WTC11 (cell line): ENCODE measurements around the gene ST6GAL1. TPM values are rescaled to one million over a fixed set of nuclear protein-coding genes. Genes with fewer than 3 reads are reported as not detected.
A peak's percentile ranks its signal among the peaks of the same experiment; 100 is the strongest.
"Not testable (repeated sequence)": the region's sequence is repeated elsewhere in the genome, so short reads cannot be mapped to it uniquely, and the experiment has no call there.

Experiments used
- ATAC-seq: fragments of 200-7000 bp; cut with Tn5 transposase; 2 replicates; pipeline ENCODE4 v1.10.0; 2021; ENCODE audit warnings: mild to moderate bottlenecking, moderate library complexity
- CTCF ChIA-PET: fragments of 300-600 bp; sonication (Branson Sonifier 250); formaldehyde crosslinking; loops from one replicate; lab custom pipeline; 2021; ENCODE audit warnings: antibody characterized with exemption; lab: Charles Lee
- POLR2A ChIA-PET: fragments of 350-600 bp; sonication (Branson Sonifier 250); formaldehyde crosslinking; loops from one replicate; lab custom pipeline; 2021; ENCODE audit warnings: antibody characterized with exemption; lab: Charles Lee
- DNase-seq: peaks from one replicate; pipeline ENCODE4 v3.0.0; 2021; ENCODE audit warnings: low spot score
- H3K27ac Mint-ChIP-seq: 2 replicates; pipeline ENCODE4 v1.8.0; 2021; ENCODE audit warnings: mixed read lengths
- H3K27me3 Mint-ChIP-seq: 2 replicates; pipeline ENCODE4 v1.8.0; 2021; ENCODE audit warnings: low read depth, mild to moderate bottlenecking, moderate library complexity, mixed read lengths
- H3K36me3 Mint-ChIP-seq: 2 replicates; pipeline ENCODE4 v1.8.0; 2021; ENCODE audit warnings: mixed read lengths
- H3K4me1 Mint-ChIP-seq: 2 replicates; pipeline ENCODE4 v1.8.0; 2022; ENCODE audit warnings: mixed read lengths
- H3K4me3 Mint-ChIP-seq: 2 replicates; pipeline ENCODE4 v1.8.0; 2021; ENCODE audit warnings: mild to moderate bottlenecking, moderate library complexity, mixed read lengths
- H3K9me3 Mint-ChIP-seq: 2 replicates; pipeline ENCODE4 v1.8.0; 2021; ENCODE audit warnings: mixed read lengths
- E2F1 ChIP-seq: sonication (generic); formaldehyde crosslinking; IDR thresholded peaks from 2 replicates; pipeline ENCODE4 v1.8.0; 2022; ENCODE audit warnings: mild to moderate bottlenecking, missing genetic modification reagents
- ELF4 ChIP-seq: sonication (generic); formaldehyde crosslinking; IDR thresholded peaks from 2 replicates; pipeline ENCODE4 v1.8.1; 2022; ENCODE audit warnings: low read depth, mild to moderate bottlenecking, moderate library complexity, missing genetic modification reagents
- EMX1 ChIP-seq: fragments of 250-450 bp; sonication (Bioruptor Pico); IDR thresholded peaks from 2 replicates; pipeline ENCODE4 v1.8.0; 2021; ENCODE audit warnings: mild to moderate bottlenecking
- ETV6 ChIP-seq: sonication (generic); formaldehyde crosslinking; IDR thresholded peaks from 2 replicates; pipeline ENCODE4 v1.8.1; 2022; ENCODE audit warnings: mild to moderate bottlenecking, missing genetic modification reagents
- GABPB1 ChIP-seq: sonication (generic); formaldehyde crosslinking; IDR thresholded peaks from 2 replicates; pipeline ENCODE4 v1.8.1; 2023; ENCODE audit warnings: mild to moderate bottlenecking, missing genetic modification reagents
- GRHL2 ChIP-seq: fragments of 250-450 bp; sonication (Bioruptor Pico); IDR thresholded peaks from 2 replicates; pipeline ENCODE4 v1.8.0; 2022; ENCODE audit warnings: mild to moderate bottlenecking, moderate library complexity; ENCODE audit not compliant: insufficient replicate concordance, severe bottlenecking
- NFE2L1 ChIP-seq: sonication (generic); formaldehyde crosslinking; IDR thresholded peaks from 2 replicates; pipeline ENCODE4 v1.8.1; 2023; ENCODE audit warnings: missing genetic modification reagents
- PRDM15 ChIP-seq: sonication (generic); formaldehyde crosslinking; IDR thresholded peaks from 2 replicates; pipeline ENCODE4 v1.8.0; 2022; ENCODE audit warnings: missing genetic modification reagents
- STAT6 ChIP-seq: sonication (generic); formaldehyde crosslinking; conservative IDR thresholded peaks from 2 replicates; pipeline ENCODE4 v1.8.1; 2023; ENCODE audit warnings: mild to moderate bottlenecking, low read depth, missing genetic modification reagents, moderate library complexity
- ZNF121 ChIP-seq: sonication (generic); formaldehyde crosslinking; IDR thresholded peaks from 2 replicates; pipeline ENCODE4 v1.8.0; 2023; ENCODE audit warnings: missing genetic modification reagents
- ZNF425 ChIP-seq: fragments of 250-450 bp; sonication (Bioruptor Pico); conservative IDR thresholded peaks from 2 replicates; pipeline ENCODE4 v1.9.0; 2021; ENCODE audit warnings: mild to moderate bottlenecking
- total RNA-seq: library from RNA; stranded (reverse); gene quantifications from 3 replicates; pipeline ENCODE4 v1.2.3, GENCODE V29; 2021
- TF ChIP-seq, protein P1 (sequence below): sonication (generic); formaldehyde crosslinking; IDR thresholded peaks from 2 replicates; pipeline ENCODE4 v1.8.0; 2023; ENCODE audit warnings: missing genetic modification reagents, mild to moderate bottlenecking, borderline replicate concordance
- TF ChIP-seq, protein P2 (sequence below): fragments of 250-450 bp; sonication (Bioruptor Pico); IDR thresholded peaks from 2 replicates; pipeline ENCODE4 v1.9.0; 2021; ENCODE audit warnings: mild to moderate bottlenecking, borderline replicate concordance

Gene ST6GAL1
- total RNA-seq, 1 experiment from 2014 or later, result 87.5 TPM

DNA sequence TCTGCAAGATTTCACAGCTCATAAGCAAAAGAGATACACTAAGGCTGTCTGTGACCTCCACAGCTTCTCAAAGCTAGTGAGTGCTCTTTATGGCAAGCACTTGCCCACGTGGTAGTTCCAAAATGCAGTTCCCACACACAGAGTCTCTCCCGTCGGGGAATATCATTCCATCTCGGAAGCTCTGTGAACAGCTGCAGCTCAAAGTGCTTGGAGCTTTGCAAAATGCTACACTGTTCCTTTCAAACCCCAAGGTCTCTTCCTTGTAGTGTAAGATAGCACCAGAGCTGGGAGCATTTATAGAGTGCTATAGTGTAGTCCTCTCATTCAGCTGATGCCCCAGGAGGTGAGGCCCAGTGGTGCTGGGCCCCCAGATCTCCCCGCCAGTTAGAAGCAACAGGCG, 36.1 kb downstream of the ST6GAL1 start (continued):
- TF ChIP-seq GABPB1 (CRISPR knock-in tag) (no peak), NFE2L1 (no peak), GRHL2 (no peak), STAT6 (CRISPR knock-in tag) (no peak)
- TF ChIP-seq, protein P1, sequence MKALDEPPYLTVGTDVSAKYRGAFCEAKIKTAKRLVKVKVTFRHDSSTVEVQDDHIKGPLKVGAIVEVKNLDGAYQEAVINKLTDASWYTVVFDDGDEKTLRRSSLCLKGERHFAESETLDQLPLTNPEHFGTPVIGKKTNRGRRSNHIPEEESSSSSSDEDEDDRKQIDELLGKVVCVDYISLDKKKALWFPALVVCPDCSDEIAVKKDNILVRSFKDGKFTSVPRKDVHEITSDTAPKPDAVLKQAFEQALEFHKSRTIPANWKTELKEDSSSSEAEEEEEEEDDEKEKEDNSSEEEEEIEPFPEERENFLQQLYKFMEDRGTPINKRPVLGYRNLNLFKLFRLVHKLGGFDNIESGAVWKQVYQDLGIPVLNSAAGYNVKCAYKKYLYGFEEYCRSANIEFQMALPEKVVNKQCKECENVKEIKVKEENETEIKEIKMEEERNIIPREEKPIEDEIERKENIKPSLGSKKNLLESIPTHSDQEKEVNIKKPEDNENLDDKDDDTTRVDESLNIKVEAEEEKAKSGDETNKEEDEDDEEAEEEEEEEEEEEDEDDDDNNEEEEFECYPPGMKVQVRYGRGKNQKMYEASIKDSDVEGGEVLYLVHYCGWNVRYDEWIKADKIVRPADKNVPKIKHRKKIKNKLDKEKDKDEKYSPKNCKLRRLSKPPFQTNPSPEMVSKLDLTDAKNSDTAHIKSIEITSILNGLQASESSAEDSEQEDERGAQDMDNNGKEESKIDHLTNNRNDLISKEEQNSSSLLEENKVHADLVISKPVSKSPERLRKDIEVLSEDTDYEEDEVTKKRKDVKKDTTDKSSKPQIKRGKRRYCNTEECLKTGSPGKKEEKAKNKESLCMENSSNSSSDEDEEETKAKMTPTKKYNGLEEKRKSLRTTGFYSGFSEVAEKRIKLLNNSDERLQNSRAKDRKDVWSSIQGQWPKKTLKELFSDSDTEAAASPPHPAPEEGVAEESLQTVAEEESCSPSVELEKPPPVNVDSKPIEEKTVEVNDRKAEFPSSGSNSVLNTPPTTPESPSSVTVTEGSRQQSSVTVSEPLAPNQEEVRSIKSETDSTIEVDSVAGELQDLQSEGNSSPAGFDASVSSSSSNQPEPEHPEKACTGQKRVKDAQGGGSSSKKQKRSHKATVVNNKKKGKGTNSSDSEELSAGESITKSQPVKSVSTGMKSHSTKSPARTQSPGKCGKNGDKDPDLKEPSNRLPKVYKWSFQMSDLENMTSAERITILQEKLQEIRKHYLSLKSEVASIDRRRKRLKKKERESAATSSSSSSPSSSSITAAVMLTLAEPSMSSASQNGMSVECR (CRISPR knock-in tag), result no peak
- TF ChIP-seq, protein P2, sequence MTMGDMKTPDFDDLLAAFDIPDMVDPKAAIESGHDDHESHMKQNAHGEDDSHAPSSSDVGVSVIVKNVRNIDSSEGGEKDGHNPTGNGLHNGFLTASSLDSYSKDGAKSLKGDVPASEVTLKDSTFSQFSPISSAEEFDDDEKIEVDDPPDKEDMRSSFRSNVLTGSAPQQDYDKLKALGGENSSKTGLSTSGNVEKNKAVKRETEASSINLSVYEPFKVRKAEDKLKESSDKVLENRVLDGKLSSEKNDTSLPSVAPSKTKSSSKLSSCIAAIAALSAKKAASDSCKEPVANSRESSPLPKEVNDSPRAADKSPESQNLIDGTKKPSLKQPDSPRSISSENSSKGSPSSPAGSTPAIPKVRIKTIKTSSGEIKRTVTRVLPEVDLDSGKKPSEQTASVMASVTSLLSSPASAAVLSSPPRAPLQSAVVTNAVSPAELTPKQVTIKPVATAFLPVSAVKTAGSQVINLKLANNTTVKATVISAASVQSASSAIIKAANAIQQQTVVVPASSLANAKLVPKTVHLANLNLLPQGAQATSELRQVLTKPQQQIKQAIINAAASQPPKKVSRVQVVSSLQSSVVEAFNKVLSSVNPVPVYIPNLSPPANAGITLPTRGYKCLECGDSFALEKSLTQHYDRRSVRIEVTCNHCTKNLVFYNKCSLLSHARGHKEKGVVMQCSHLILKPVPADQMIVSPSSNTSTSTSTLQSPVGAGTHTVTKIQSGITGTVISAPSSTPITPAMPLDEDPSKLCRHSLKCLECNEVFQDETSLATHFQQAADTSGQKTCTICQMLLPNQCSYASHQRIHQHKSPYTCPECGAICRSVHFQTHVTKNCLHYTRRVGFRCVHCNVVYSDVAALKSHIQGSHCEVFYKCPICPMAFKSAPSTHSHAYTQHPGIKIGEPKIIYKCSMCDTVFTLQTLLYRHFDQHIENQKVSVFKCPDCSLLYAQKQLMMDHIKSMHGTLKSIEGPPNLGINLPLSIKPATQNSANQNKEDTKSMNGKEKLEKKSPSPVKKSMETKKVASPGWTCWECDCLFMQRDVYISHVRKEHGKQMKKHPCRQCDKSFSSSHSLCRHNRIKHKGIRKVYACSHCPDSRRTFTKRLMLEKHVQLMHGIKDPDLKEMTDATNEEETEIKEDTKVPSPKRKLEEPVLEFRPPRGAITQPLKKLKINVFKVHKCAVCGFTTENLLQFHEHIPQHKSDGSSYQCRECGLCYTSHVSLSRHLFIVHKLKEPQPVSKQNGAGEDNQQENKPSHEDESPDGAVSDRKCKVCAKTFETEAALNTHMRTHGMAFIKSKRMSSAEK, result no peak

DNA sequence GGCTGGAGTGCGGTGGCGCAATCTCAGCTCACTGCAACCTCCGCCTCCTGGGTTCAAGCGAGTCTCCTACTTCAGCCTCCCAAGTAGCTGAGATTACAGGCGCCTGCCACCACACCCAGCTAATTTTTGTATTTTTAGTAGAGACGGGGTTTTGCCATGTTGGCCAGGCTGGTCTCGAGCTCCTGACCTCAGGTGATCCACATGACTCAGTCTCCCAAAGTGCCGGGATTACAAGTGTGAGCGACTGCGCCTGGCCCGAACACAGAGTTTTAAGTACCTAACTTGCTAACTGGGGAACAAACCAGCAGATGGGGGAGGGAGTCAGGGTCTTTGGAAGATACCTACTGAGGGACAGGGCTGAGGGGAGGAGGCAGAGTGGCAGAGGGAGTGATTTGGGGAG, 36.9 kb downstream of the ST6GAL1 start:
- ATAC-seq, H3K27me3 Mint-ChIP-seq, H3K9me3 Mint-ChIP-seq, DNase-seq, H3K4me3 Mint-ChIP-seq: not testable (repeated sequence)
- H3K36me3 Mint-ChIP-seq, result peaks cover 50% of the 10 kb centered on the region
- ChIA-PET CTCF (interaction anchor here (1.2 to 4.8 kb wide), 3 partner anchors 10 to 118 kb away, joined by 3 to 20 read pairs (median 10); no protein-coding TSS in a partner anchor), POLR2A (interaction anchor here (0.6 kb wide), 1 partner anchor 43 kb away, joined by 8 read pairs; no protein-coding TSS in a partner anchor)
- peaks cover 62% of the 10 kb centered on the region for H3K4me1 Mint-ChIP-seq
- peak overlapping the region; percentile 98 for H3K27ac Mint-ChIP-seq
- TF ChIP-seq ZNF121, result peak; percentile 83; the same call in 1 of the 2 replicates

DNA sequence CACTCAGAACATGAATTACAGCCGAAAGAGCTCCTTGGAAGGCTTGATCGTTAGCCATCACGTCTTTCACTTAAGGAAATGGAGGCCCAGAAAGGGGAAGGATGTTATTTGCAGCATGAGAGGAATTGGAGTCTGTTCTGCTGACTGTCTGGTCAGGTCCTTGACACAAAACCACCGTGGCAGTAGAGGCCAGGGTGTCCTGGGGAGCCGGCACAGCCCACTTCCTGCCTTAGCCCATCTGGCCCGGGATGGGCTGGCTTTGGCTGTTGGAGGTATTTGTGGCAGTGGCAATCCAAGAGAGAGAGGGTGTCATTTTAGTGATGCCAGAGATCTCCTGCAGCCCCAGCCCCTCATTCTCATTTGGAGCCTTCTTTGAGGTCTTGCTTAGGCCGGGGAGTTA, 37.4 kb downstream of the ST6GAL1 start:
- Mint-ChIP-seq H3K27ac (peak overlapping the region; percentile 98), H3K27me3 (no peaks in the 10 kb centered on the region), H3K4me1 (peaks cover 58% of the 10 kb centered on the region), H3K36me3 (peaks cover 55% of the 10 kb centered on the region), H3K9me3 (no peaks in the 10 kb centered on the region), H3K4me3 (no peak overlapping the region)
- ATAC-seq (peak; percentile 12; the same call in 1 of the 2 replicates), DNase-seq (no peak)
- ChIA-PET POLR2A (interaction anchor here (0.6 kb wide), 1 partner anchor 44 kb away, joined by 8 read pairs; no protein-coding TSS in a partner anchor), CTCF (interaction anchor here (2.8 to 4.8 kb wide), 2 partner anchors 36 to 118 kb away, joined by 10 to 20 read pairs; no protein-coding TSS in a partner anchor)
- TF ChIP-seq ETV6 (CRISPR knock-in tag), result no peak
- no peak for TF ChIP-seq E2F1
- TF ChIP-seq EMX1 (CRISPR knock-in tag), result no peak
- TF ChIP-seq ELF4, result no peak
- no peak for TF ChIP-seq ZNF121
- TF ChIP-seq ZNF425 (CRISPR knock-in tag), result no peak
- TF ChIP-seq PRDM15, result no peak
